Measurements from ENCODE around the gene SRSF12.

Gene SRSF12

GRCh38 chr6:89146718-89147700 lies 29.1 kb upstream of the SRSF12 start:
- DNase-seq (ENCODE audit: extremely low read depth, low read depth), result no peak
- no peak for TF ChIP-seq CTCF (IDR thresholded peaks at IDR 0.05; ENCODE audit: low read depth, low read length)

GRCh38 chr6:89145956-89146717 lies 28.3 kb upstream of the SRSF12 start, which contains the start of gene PM20D2:
TSS of gene PM20D2 (plus strand) at chr6:89146055. CDS start at chr6:89146145, 90 bp downstream.
- DNase-seq (ENCODE audit: extremely low read depth, low read depth), result no peak
- no peak for TF ChIP-seq CTCF (IDR thresholded peaks at IDR 0.05; ENCODE audit: low read depth, low read length)

GRCh38 chr6:89145091-89145955 lies 27.5 kb upstream of the SRSF12 start:
- no peak for TF ChIP-seq CTCF (IDR thresholded peaks at IDR 0.05; ENCODE audit: low read depth, low read length)
- DNase-seq (ENCODE audit: extremely low read depth, low read depth), result no peak

- no peak for DNase-seq (ENCODE audit: extremely low read depth, low read depth)
- TF ChIP-seq CTCF (IDR thresholded peaks at IDR 0.05; ENCODE audit: low read depth, low read length), result no peak
Observed at GRCh38 chr6:89144354-89144906, 26.6 kb upstream of the SRSF12 start.

GRCh38 chr6:89140347-89141156 lies 22.7 kb upstream of the SRSF12 start:
- no peak for DNase-seq (ENCODE audit: extremely low read depth, low read depth)
- TF ChIP-seq CTCF (IDR thresholded peaks at IDR 0.05; ENCODE audit: low read depth, low read length), result no peak

All from AG09319 (cell line).